Left kidney (tissue), 2 donors: ENCODE data around the gene SLX4. TPM values are rescaled to one million over a fixed set of nuclear protein-coding genes. Genes with fewer than 3 reads are reported as not detected.

ENCODE experiments used
- DNase-seq: peaks from one replicate; pipeline ENCODE4 v3.0.0-alpha.2; 2013
- polyA plus RNA-seq: library from polyadenylated mRNA; unstranded; fragments of 120-200 nt; gene quantifications from one replicate; pipeline ENCODE4 v1.2.1, GENCODE V29; 2013; ENCODE audit not compliant: insufficient read length

The SLX4 gene
- polyA plus RNA-seq, 1 donor: 7.0 TPM

DNA sequence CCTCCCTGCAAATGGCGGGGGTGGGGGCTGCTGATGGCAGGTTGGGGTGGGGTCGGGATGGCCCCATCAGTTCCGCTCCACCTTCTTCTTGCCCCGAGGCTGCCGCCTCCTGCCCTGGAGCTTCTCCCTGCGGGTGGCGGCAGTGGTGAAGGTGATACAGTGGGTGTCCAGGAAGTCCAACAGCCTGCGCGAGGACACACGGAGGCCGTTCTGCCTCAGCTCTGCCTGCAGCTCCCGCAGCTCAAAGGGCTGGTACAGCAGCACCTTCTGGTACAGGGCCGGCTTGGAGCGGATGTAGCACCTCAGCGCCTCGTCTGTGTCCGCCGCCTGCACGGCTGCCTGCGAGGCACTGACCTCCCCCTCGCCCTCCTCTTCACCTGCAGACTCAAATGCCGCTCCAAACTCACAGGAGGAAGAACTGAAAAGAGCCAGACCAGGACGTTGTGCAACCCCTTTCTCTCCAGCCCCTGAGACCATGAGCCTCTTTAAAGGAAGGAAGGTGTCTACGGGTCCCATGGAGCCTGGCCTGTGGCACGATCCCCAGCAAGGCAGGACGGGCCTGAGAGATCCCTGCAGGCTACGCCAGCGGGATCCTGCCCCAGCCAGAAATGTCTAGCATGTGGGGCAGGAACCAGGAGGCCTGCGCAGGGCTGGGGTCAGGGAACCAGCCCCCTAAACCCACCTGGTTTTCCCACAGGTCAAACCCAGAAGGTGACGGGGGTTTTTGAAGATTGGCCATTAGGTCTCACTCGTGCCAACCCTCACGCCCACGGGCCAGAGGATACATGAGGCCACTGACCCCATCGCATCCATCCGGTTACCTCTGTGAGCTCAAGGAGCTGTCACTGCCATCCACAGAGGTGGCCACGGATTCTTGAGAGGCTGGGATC is 28.9 kb downstream of the SLX4 start:
- DNase-seq: no peak

DNA sequence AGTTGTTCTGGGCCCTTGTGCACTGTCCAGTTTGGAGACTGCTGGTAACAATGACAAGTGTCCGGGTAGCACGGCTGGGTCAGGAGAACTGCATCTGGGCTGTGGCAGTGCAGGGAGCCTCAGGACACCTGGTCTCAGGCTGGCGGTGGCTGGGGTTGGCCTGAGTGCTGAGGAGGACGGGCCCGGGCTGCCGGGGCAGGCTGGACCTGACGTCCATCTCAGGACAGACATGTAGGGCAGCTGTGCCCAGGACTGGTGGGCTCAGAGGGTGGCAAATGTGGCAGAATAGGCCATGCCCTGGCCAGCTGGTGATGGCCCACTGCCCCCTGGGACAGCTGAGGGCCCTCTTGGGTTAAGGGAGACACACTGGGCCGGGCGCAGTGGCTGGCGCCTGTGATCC is 30.0 kb downstream of the SLX4 start:
- DNase-seq: no peak

GRCh38 chr16:3580686-3581085 is 30.7 kb downstream of the SLX4 start:
- no peak for DNase-seq

DNA sequence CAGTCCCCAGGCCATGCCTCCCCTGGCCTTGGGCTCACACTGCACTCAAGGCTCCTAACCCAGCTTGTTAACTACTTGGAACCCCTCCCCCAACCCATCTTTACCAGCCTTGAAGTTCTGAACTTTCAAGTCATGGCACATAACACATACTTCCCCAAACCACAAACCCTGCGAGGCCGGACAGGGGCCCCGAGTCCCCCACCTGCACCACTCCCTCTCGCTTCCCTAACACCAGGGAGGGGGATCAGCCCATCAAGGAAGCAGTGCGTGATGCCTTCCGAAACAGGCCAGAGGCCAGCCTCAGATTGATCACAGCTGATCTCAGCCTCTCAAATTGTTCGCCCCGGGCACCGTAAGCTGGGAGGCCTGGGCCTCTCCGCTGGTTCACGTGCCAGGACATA is 31.2 kb downstream of the SLX4 start:
- no peak for DNase-seq

GRCh38 chr16:3579776-3580175 is 31.6 kb downstream of the SLX4 start:
- no peak for DNase-seq

- DNase-seq: no peak
Observed at GRCh38 chr16:3578610-3579551, 32.5 kb downstream of the SLX4 start.

- DNase-seq: no peak
Observed at GRCh38 chr16:3578121-3578520, 33.3 kb downstream of the SLX4 start.

DNA sequence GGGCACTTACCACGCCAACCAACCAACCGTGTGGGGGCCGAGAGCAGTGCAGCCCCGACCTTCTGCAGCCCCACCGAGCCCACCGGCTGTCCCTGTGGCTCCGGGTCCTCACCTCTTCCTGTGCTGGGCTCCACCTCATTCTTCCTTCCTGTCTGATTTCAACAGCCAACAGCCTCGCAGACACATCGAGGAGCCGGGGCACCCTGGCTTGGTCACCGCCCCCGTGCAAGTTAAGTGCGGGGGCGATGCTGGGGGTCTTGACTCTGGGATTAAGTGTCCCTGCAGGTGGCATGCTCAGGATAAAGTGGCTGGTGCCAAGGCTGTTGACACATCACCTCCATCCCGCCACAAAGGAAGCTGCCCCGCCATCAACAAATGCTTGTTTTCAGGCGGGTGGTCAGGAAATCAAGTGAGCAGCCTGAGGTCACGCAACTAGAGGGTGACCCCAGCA is 34.1 kb downstream of the SLX4 start, which contains the start of gene NLRC3:
TSS of gene NLRC3 (minus strand) at position 102 of the 451 bp plus-strand sequence. CDS start 12,367 bp downstream, outside the sequence.
- DNase-seq: no peak

DNA sequence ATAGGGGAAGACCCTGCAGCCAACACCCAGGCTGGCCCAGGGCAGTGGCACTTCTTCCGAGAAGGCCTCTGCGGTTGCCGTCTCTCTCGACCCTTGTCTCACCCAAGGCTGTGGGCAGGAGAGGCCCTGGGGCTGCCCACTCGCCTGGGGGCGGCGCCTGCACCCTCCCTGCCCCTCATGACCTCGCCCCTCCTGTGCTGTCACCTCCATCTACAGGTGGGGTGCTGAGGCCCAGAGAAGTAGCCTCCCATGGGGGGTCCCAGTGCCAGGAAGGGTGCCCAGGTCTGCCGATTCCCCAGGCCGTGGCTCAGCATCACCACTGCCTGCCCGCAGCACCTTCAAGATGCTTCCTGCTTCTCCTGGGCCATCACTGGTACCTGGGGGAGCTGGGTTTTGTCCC is 35.2 kb downstream of the SLX4 start:
- DNase-seq: no peak

DNA sequence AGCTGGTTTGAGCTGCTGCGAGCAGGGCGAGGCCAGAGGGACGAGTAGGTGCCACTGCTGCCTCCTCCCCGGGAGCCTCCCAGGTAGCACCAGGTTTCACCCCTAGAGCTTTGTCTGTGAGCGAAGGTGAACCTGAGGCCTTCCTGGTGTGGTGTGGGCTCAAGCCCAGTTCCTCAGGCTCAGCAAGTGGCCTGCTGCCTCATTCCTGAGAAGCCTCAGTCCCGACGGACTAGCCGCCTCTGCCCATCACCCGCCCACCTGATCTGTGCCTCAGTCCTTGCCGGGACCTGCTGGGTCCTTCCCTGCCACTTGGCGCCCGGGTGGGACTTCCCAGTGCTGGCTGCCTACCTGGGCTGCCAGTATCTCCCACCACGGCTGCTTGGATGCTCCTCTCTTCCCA is 35.9 kb downstream of the SLX4 start:
- DNase-seq: no peak

DNA sequence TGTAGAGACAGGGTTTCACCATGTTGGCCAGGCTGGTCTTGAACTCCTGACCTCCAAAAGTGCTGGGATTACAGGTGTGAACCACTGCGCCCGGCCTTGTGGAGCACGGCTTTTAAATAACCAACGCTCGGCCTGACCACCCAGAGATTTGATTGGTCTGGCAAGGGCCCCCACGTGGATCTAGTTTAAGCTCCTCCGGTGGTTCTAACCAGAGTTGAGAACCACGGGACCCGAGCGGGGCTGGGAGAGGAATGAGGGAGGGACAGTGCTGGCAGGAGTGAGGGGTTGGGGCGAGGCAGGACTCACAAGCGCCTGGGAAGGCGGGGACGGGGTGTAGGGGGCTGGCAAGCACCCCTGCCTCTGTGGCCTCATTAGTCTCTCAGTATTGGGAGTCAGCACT is 37.2 kb downstream of the SLX4 start:
- no peak for DNase-seq

DNA sequence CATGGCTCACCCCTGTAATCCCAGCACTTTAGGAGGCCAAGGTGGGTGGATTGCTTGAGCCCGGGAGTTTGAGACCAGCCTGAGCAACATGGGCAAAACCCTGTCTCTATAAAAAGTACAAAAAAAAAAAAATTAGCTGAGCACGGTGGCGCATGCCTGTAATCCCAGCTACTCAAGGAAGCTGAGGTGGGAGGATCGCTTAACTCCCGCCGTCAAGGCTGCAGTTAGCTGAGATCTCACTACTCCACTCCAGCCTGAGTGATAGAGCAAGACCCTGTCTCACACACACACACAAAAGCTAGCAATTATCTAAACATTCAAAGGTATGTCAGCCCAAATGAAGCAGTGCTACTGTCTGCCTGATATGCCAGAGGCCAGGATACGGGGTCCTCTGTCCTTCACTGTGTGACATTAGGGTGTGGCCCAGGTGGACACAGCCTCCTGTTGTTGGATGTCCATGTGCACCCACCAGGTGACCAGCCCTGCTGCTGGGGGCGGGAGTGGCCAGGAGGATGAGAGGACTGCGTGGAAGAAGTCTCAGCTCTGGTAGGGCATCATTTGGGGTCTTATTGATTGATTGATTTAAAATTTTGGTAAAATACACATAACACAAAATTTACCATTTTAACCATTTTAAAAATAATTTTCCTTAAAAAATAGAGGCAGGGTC is 38.1 kb downstream of the SLX4 start:
- no peak for DNase-seq

- no peak for DNase-seq
Observed at GRCh38 chr16:3570420-3571062, 40.9 kb downstream of the SLX4 start.

DNA sequence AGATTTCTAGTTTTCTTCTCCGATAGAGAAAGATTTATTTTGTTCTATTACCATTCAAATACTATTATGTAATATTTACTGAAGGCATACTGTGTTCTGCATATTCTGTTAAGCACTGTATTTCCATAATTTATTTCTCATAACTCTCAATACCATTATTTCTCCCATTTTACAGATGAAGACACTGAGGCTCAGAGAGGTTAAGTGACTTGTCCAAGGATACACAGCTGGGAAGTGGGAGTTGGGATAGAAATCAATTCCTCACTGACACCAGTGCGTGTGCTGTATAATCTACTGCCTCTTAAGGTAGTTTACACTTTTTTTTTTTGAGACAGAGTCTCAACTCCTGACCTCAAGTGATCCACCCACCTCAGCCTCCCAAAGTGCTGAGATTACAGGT is 41.6 kb downstream of the SLX4 start:
- DNase-seq: no peak

GRCh38 chr16:3566990-3567389 is 44.4 kb downstream of the SLX4 start:
- no peak for DNase-seq

GRCh38 chr16:3564889-3565141 is 46.6 kb downstream of the SLX4 start:
- DNase-seq: no peak

DNA sequence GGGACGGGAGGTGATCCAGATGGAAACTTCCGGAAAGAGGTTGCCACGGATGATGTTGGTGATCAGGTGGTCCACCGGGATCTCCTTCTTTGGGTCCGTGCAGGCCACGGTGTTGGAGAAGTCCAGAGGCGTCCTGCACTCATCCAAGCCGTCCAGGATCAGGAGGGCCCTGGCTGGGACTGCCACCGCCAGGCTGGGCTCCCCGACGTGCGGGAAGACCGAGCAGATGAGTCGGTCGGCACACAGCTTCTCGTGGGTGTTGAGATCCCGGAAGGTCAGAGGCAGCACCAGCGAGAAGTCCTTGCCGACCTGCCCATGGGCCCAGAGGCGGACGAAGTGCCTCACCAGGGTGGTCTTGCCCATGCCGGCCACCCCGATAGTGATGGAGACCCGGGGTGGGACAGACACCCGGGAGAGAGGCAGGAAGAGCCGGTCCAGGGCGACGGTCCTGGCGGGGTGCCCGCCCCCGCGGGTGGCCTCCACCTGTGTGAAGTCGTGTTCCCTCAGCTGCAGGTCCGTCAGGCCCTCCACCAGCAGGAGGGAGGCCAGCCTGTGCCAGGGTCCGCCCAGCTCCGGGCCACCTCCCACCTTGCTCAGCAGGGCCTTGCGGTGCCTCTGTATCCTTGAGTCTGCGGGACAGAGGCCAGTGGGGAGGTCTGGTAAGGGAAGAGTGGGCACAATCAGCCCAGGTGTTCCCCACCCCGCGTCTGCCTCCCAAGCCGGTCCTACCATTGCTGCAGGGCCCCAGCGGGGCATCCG is 47.1 kb downstream of the SLX4 start:
- DNase-seq: no peak

GRCh38 chr16:3562914-3563480 is 48.4 kb downstream of the SLX4 start:
- DNase-seq: no peak

GRCh38 chr16:3561626-3562025 is 49.8 kb downstream of the SLX4 start:
- DNase-seq: no peak

GRCh38 chr16:3554351-3554928 is 57.0 kb downstream of the SLX4 start:
- DNase-seq: no peak
